SH-SY5Y (cell line): Measurements from ENCODE around the gene HOXC13.

Experiments
- GATA2 ChIP-seq: IDR thresholded peaks from 2 replicates; pipeline ENCODE4 v1.6.1; 2011; ENCODE audit warnings: mild to moderate bottlenecking, low read depth, low read length
- GATA3 ChIP-seq: IDR thresholded peaks from 2 replicates; pipeline ENCODE4 v1.6.1; 2011; ENCODE audit warnings: low read depth, mild to moderate bottlenecking, low read length, moderate library complexity

HOXC13 gene

GRCh38 chr12:53955036-53955775, 16.6 kb downstream of the HOXC13 start:
- TF ChIP-seq GATA2 (no peak), GATA3 (no peak)

GRCh38 chr12:53955776-53956250, 17.2 kb downstream of the HOXC13 start:
- TF ChIP-seq GATA3 (no peak), GATA2 (no peak)

- TF ChIP-seq GATA2 (no peak), GATA3 (no peak)
Observed at GRCh38 chr12:53956251-53956887, 17.7 kb downstream of the HOXC13 start.

GRCh38 chr12:53956914-53957536, 18.4 kb downstream of the HOXC13 start:
- no peak for TF ChIP-seq GATA3
- no peak for TF ChIP-seq GATA2

- TF ChIP-seq GATA2: no peak
- TF ChIP-seq GATA3: no peak
Observed at GRCh38 chr12:53958128-53958527, 19.5 kb downstream of the HOXC13 start.

- no peak for TF ChIP-seq GATA2
- TF ChIP-seq GATA3: no peak
Observed at GRCh38 chr12:53959314-53959713, 20.7 kb downstream of the HOXC13 start.

- no peak for TF ChIP-seq GATA3
- TF ChIP-seq GATA2: no peak
Observed at GRCh38 chr12:53960187-53961024, 21.8 kb downstream of the HOXC13 start.

GRCh38 chr12:53961025-53961761, 22.6 kb downstream of the HOXC13 start:
- no peak for TF ChIP-seq GATA3
- TF ChIP-seq GATA2: no peak

- TF ChIP-seq GATA3 (no peak), GATA2 (no peak)
Observed at GRCh38 chr12:53963005-53963404, 24.4 kb downstream of the HOXC13 start.

- no peak for TF ChIP-seq GATA2
- TF ChIP-seq GATA3: no peak
Observed at GRCh38 chr12:53963434-53964314, 25.0 kb downstream of the HOXC13 start.

- no peak for TF ChIP-seq GATA3
Observed at GRCh38 chr12:53964315-53964713, 25.7 kb downstream of the HOXC13 start.

GRCh38 chr12:53965281-53966084, 26.9 kb downstream of the HOXC13 start:
- TF ChIP-seq GATA3: no peak
- no peak for TF ChIP-seq GATA2
